ENCODE results near the gene FCRLB. TPM values are rescaled to one million over a fixed set of nuclear protein-coding genes. Genes with fewer than 3 reads are reported as not detected.
"Not testable (repeated sequence)": the region's sequence is repeated elsewhere in the genome, so short reads cannot be mapped to it uniquely, and the experiment has no call there.

The FCRLB gene
- total and polyA plus RNA-seq, 3 experiments from 2014 or later = 0.24 to 2.2 (median 0.33) TPM

DNA sequence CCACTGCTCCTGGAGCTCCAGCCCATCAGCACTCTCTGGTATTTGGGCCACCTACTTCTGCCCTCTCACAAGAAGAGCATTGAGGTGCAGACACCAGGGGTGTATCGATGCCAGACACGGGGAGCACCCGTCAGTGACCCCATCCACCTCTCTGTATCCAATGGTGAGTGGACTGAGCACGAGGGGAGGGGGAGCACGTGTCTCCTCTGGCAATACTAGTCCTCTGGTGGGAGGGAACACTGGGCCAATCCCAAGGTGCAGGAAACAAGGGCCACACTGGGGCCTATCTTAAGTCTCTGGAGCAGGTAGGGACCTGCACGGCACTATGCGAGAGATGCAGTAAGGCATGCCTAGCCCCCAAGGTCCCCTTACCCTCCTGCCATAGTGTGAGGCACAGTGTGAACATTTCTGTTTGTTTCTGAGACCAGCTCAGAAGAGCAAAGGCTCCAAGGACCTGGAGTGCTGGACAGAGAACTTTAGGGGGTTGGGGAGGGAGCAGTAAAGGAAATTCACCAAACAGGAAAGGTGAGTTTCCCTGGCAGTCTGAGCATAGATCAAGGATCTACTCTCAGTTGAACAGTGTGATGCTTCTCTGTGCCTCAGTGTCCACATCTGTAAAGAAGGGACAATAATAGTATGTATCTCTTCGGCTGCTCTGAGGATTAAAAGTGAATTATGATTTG is 2.3 kb downstream of the FCRLB start:
- H3K27me3 ChIP-seq (ENCODE audit: insufficient read depth, low read length, poor library complexity, severe bottlenecking) = no peaks in the 10 kb centered on the region
- ChIA-PET POLR2A (no interaction called here), CTCF (interaction anchor here (1.3 kb wide), 1 partner anchor 15 kb away, joined by 3 read pairs; no protein-coding TSS in a partner anchor)
- H3K9me3 ChIP-seq (ENCODE audit: low read length) = no peaks in the 10 kb centered on the region
- peak overlapping the region in 2 of 7 donors; percentile 8 to 95 for H3K4me3 Mint-ChIP-seq
- peak overlapping the region in 1 of 8 donors; percentile 15 for H3K27ac Mint-ChIP-seq
- peaks cover 0 to 2% of the 10 kb centered on the region in 2 donors for H3K27me3 Mint-ChIP-seq
- no peak overlapping the region for H3K27ac ChIP-seq (ENCODE audit: low read depth, low read length)
- no peaks in the 10 kb centered on the region for H3K9me3 Mint-ChIP-seq
- no peaks in the 10 kb centered on the region for H3K36me3 ChIP-seq (ENCODE audit: insufficient read depth, low read length)
- no peak for DNase-seq
- no peak overlapping the region for H3K4me3 ChIP-seq (ENCODE audit: low read length)
- H3K36me3 Mint-ChIP-seq = peaks cover 0 to 8% (median 0%) of the 10 kb centered on the region in 3 donors
- H3K4me1 Mint-ChIP-seq = peaks cover 18 to 33% (median 26%) of the 10 kb centered on the region in 3 donors
- H3K4me1 ChIP-seq (ENCODE audit: insufficient read depth, low read length) = peaks cover 14% of the 10 kb centered on the region

DNA sequence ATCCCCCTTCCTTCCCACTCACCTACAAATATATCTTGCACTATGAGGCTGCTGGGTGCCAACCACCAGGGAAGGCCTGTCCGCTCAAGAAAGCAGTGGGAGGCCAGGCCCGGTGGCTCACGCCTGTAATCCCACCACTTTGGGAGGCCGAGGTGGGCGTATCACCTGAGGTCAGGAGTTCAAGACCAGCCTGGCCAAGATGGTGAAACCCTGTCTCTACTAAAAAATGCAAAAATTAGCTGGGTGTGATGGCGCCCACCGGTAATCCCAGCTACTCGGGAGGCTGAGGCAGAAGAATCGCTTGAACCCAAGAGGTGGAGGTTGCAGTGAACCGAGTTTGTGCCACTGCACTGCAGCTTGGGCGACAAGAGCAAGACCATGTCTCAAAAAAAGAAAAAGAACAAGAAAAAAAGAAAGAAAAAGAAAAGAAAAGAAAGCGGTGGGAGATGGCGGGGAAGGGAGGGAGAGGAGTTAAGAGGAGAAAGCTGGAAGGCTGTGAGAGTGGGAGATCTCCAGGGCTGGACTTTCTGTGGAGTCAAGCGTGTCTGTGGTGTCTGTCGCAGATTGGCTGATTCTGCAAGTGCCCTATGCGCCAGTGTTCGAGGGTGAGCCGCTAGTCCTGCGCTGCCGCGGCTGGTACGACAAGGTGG is 4.0 kb downstream of the FCRLB start:
- peak overlapping the region; percentile 89 for H3K27ac ChIP-seq (ENCODE audit: low read depth, low read length)
- not testable (repeated sequence) for H3K27me3 ChIP-seq (ENCODE audit: insufficient read depth, low read length, poor library complexity, severe bottlenecking); H3K9me3 Mint-ChIP-seq; H3K36me3 Mint-ChIP-seq; H3K27me3 Mint-ChIP-seq; H3K9me3 ChIP-seq (ENCODE audit: low read length); DNase-seq; H3K36me3 ChIP-seq (ENCODE audit: insufficient read depth, low read length)
- peak overlapping the region; percentile 58 to 89 (median 86) for H3K27ac Mint-ChIP-seq
- POLR2A ChIA-PET = interaction anchor here (2.7 to 5.6 kb wide), 2 partner anchors 13 to 24 kb away, joined by 17 to 69 read pairs; partner anchors contain the start of gene DUSP12
- peaks cover 34 to 44% (median 43%) of the 10 kb centered on the region in 3 donors for H3K4me1 Mint-ChIP-seq
- CTCF ChIA-PET = interaction anchor here (1.4 to 6.0 kb wide), 4 partner anchors 12 to 23 kb away, joined by 4 to 102 read pairs (median 8); partner anchors contain the start of gene DUSP12
- H3K4me3 Mint-ChIP-seq = peak overlapping the region; percentile 94 to 99 (median 97)
- H3K4me1 ChIP-seq (ENCODE audit: insufficient read depth, low read length) = peaks cover 20% of the 10 kb centered on the region
- H3K4me3 ChIP-seq (ENCODE audit: low read length) = peak overlapping the region; percentile 93

GRCh38 chr1:161725908-161726472 is 4.6 kb downstream of the FCRLB start:
- Mint-ChIP-seq H3K4me3 (peak overlapping the region; percentile 94 to 99 (median 97)), H3K4me1 (peaks cover 36 to 47% (median 46%) of the 10 kb centered on the region in 3 donors), H3K27ac (peak overlapping the region; percentile 84 to 89 (median 86)), H3K27me3 (no peaks in the 10 kb centered on the region), H3K36me3 (peaks cover 0 to 8% (median 0%) of the 10 kb centered on the region in 3 donors), H3K9me3 (no peaks in the 10 kb centered on the region)
- DNase-seq = peak; percentile 17 to 57 (median 39)
- H3K4me1 ChIP-seq (ENCODE audit: insufficient read depth, low read length) = peaks cover 23% of the 10 kb centered on the region
- peak overlapping the region; percentile 89 for H3K27ac ChIP-seq (ENCODE audit: low read depth, low read length)
- H3K4me3 ChIP-seq (ENCODE audit: low read length) = peak overlapping the region; percentile 93
- no peaks in the 10 kb centered on the region for H3K36me3 ChIP-seq (ENCODE audit: insufficient read depth, low read length)
- H3K9me3 ChIP-seq (ENCODE audit: low read length) = no peaks in the 10 kb centered on the region
- ChIA-PET POLR2A (interaction anchor here (0.9 to 5.6 kb wide), 4 partner anchors 13 to 501 kb away, joined by 3 to 69 read pairs (median 12); partner anchors contain the start of genes DUSP12 and TOMM40L), CTCF (interaction anchor here (1.0 to 6.0 kb wide), 11 partner anchors 9 to 202 kb away, joined by 3 to 102 read pairs (median 4); partner anchors contain the start of genes DUSP12 and HSPA6)
- H3K27me3 ChIP-seq (ENCODE audit: insufficient read depth, low read length, poor library complexity, severe bottlenecking) = no peaks in the 10 kb centered on the region

- H3K36me3 Mint-ChIP-seq = peaks cover 0 to 8% (median 0%) of the 10 kb centered on the region in 3 donors
- no peaks in the 10 kb centered on the region for H3K9me3 ChIP-seq (ENCODE audit: low read length)
- H3K4me3 ChIP-seq (ENCODE audit: low read length) = peak overlapping the region; percentile 93
- peak; percentile 68 to 84 (median 70) for DNase-seq
- H3K9me3 Mint-ChIP-seq = no peaks in the 10 kb centered on the region
- peak overlapping the region; percentile 84 to 89 (median 86) for H3K27ac Mint-ChIP-seq
- peaks cover 36 to 48% (median 47%) of the 10 kb centered on the region in 3 donors for H3K4me1 Mint-ChIP-seq
- POLR2A ChIA-PET = interaction anchor here (0.6 to 5.6 kb wide), 5 partner anchors 12 to 501 kb away, joined by 3 to 69 read pairs (median 6); partner anchors contain the start of genes DUSP12 and TOMM40L
- no peaks in the 10 kb centered on the region for H3K27me3 Mint-ChIP-seq
- H3K4me3 Mint-ChIP-seq = peak overlapping the region; percentile 94 to 99 (median 97)
- CTCF ChIA-PET = interaction anchor here (0.8 to 6.0 kb wide), 12 partner anchors 9 to 203 kb away, joined by 3 to 102 read pairs (median 4); partner anchors contain the start of genes DUSP12 and HSPA6
- H3K27me3 ChIP-seq (ENCODE audit: insufficient read depth, low read length, poor library complexity, severe bottlenecking) = no peaks in the 10 kb centered on the region
- no peaks in the 10 kb centered on the region for H3K36me3 ChIP-seq (ENCODE audit: insufficient read depth, low read length)
- peak overlapping the region; percentile 89 for H3K27ac ChIP-seq (ENCODE audit: low read depth, low read length)
- peaks cover 23% of the 10 kb centered on the region for H3K4me1 ChIP-seq (ENCODE audit: insufficient read depth, low read length)
Measured at GRCh38 chr1:161726473-161727255, 5.3 kb downstream of the FCRLB start.

GRCh38 chr1:161727256-161727924 is 6.0 kb downstream of the FCRLB start:
- Mint-ChIP-seq H3K27me3 (no peaks in the 10 kb centered on the region), H3K9me3 (no peaks in the 10 kb centered on the region), H3K36me3 (peaks cover 0 to 8% (median 0%) of the 10 kb centered on the region in 3 donors), H3K4me1 (peaks cover 36 to 48% (median 47%) of the 10 kb centered on the region in 3 donors), H3K27ac (peak overlapping the region; percentile 79 to 95 (median 90)), H3K4me3 (peak overlapping the region; percentile 94 to 99 (median 97))
- CTCF ChIA-PET = interaction anchor here (0.8 to 6.0 kb wide), 9 partner anchors 10 to 203 kb away, joined by 3 to 102 read pairs (median 6); partner anchors contain the start of genes DUSP12 and HSPA6
- Histone ChIP-seq H3K36me3 (ENCODE audit: insufficient read depth, low read length) (no peaks in the 10 kb centered on the region), H3K4me1 (ENCODE audit: insufficient read depth, low read length) (peaks cover 23% of the 10 kb centered on the region), H3K27ac (ENCODE audit: low read depth, low read length) (peak overlapping the region; percentile 79), H3K4me3 (ENCODE audit: low read length) (peak overlapping the region; percentile 69), H3K27me3 (ENCODE audit: insufficient read depth, low read length, poor library complexity, severe bottlenecking) (no peaks in the 10 kb centered on the region), H3K9me3 (ENCODE audit: low read length) (no peaks in the 10 kb centered on the region)
- DNase-seq = peak; percentile 3 to 80 (median 70)
- POLR2A ChIA-PET = interaction anchor here (0.6 to 5.6 kb wide), 4 partner anchors 11 to 116 kb away, joined by 3 to 69 read pairs (median 12); partner anchors contain the start of gene DUSP12

DNA sequence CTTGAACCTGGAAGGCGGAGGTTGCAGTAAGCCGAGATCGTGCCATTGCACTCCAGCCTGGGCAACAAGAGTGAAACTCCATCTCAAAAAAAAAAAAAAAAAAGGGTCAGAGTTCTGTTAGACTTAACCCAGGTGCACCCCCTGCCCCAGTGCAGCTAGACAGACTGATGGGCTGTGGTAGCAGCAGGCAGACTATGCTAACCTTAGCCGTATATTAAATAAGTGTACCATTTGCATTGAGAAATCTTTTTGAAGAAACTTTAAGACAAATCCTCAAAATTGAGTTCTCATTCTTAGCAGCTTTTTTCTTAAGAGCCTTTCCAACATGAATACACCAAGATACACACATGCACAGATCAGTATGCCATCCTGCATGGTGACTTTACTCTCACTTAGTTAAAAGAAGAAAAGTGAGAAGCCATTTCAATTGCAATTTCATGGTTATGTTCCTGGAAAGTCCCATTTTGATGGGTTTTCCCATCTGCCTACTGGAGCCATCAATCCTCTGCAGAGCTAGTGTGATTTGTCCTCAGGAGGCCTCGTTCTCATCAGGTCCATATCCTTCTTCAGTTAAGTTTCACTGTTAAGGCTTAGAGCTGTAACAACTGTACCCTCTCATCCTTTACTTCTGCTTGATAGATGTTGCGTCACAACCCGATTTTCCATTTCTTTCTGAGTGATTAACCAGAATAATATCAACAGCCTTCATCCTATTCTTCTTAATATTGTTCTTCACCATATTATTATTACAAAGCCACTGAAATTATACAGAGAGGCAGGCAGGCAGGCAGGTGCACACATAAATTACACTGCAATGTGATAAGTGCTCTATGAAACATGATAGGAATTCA is 7.3 kb downstream of the FCRLB start:
- Mint-ChIP-seq H3K4me1 (peaks cover 36 to 48% (median 47%) of the 10 kb centered on the region in 3 donors), H3K27me3 (no peaks in the 10 kb centered on the region), H3K36me3 (peaks cover 0 to 8% (median 0%) of the 10 kb centered on the region in 3 donors), H3K27ac (peak overlapping the region in 6 of 8 donors; percentile 0 to 95 (median 27)), H3K4me3 (peak overlapping the region in 5 of 7 donors; percentile 31 to 99 (median 97)), H3K9me3 (no peaks in the 10 kb centered on the region)
- Histone ChIP-seq H3K36me3 (ENCODE audit: insufficient read depth, low read length) (no peaks in the 10 kb centered on the region), H3K4me3 (ENCODE audit: low read length) (no peak overlapping the region), H3K27ac (ENCODE audit: low read depth, low read length) (no peak overlapping the region), H3K9me3 (ENCODE audit: low read length) (no peaks in the 10 kb centered on the region), H3K4me1 (ENCODE audit: insufficient read depth, low read length) (peaks cover 23% of the 10 kb centered on the region), H3K27me3 (ENCODE audit: insufficient read depth, low read length, poor library complexity, severe bottlenecking) (no peaks in the 10 kb centered on the region)
- no peak for DNase-seq
- CTCF ChIA-PET = interaction anchor here (6.0 kb wide), 1 partner anchor 9 kb away, joined by 102 read pairs; no protein-coding TSS in a partner anchor
- POLR2A ChIA-PET = interaction anchor here (0.5 to 5.6 kb wide), 4 partner anchors 10 to 1263 kb away, joined by 4 to 69 read pairs (median 6); partner anchors contain the start of gene DUSP12

All from CD8-positive, alpha-beta memory T cell (primary cell).